A549 (cell line): ENCODE measurements around the gene TJP2.

ENCODE experiments used
- CBX2 ChIP-seq: fragments of 200-600 bp; sonication (generic); IDR thresholded peaks from 2 replicates; pipeline ENCODE4 v1.6.1; 2016; ENCODE audit warnings: low read depth, mild to moderate bottlenecking, borderline replicate concordance
- CHD2 ChIP-seq: fragments of 150-350 bp; IDR thresholded peaks from 2 replicates; pipeline ENCODE4 v1.6.1; 2014; ENCODE audit warnings: low read length; ENCODE audit not compliant: partially characterized antibody
- CTCF ChIP-seq: fragments of >200 bp; sonication (Bioruptor Twin); formaldehyde crosslinking; IDR thresholded peaks from 3 replicates; pipeline ENCODE4 v1.5.1; 2016
- EP300 ChIP-seq, 2 experiments: fragments of >200 bp; sonication (Bioruptor Twin); formaldehyde crosslinking; IDR thresholded peaks; 2 replicates in 1 of 2; 3 replicates in 1 of 2; pipeline ENCODE4 v1.6.1; 2016 to 2017
- HMGXB4 ChIP-seq: fragments of 250-450 bp; sonication (Bioruptor Pico); IDR thresholded peaks from 2 replicates; pipeline ENCODE4 v1.5.0; 2021; ENCODE audit warnings: mild to moderate bottlenecking, moderate library complexity, borderline replicate concordance
- JUN ChIP-seq, 2 experiments: fragments of >200 bp; sonication (Bioruptor Twin); formaldehyde crosslinking; IDR thresholded peaks; 2 replicates in 1 of 2; 3 replicates in 1 of 2; pipeline ENCODE4 v1.6.1; 2016 to 2017
- MAZ ChIP-seq: fragments of 150-350 bp; IDR thresholded peaks from 2 replicates; pipeline ENCODE4 v1.6.1; 2014; ENCODE audit warnings: antibody characterized with exemption, low read depth, low read length, borderline replicate concordance
- PBX3 ChIP-seq: IDR thresholded peaks from 2 replicates; pipeline ENCODE4 v1.6.1; 2012
- POLR2A ChIP-seq: IDR thresholded peaks from 2 replicates; pipeline ENCODE4 v1.6.1; 2012; ENCODE audit warnings: mild to moderate bottlenecking, low read length
- RAD21 ChIP-seq, 2 experiments: fragments of >200 bp in 1 of 2; sonication (Bioruptor Twin) in 1 of 2; formaldehyde crosslinking in 1 of 2; IDR thresholded peaks in 1 of 2; conservative IDR thresholded peaks in 1 of 2; 2 replicates in 1 of 2; 3 replicates in 1 of 2; pipeline ENCODE4 v1.6.1; 2012 to 2018; ENCODE audit warnings: inconsistent platforms in 1 of 2
- RCOR1 ChIP-seq: fragments of 150-350 bp; IDR thresholded peaks from 2 replicates; pipeline ENCODE4 v1.6.1; 2014; ENCODE audit warnings: antibody characterized with exemption, low read length, low read depth

GRCh38 chr9:69276775-69277174 lies 102.7 kb downstream of the TJP2 start:
- TF ChIP-seq POLR2A (no peak), JUN (IDR thresholded peaks at IDR 0.05) (no peak), RAD21 (conservative IDR thresholded peaks at IDR 0.05 in 1 of 2, IDR thresholded peaks at IDR 0.05 in 1 of 2) (no peak), CTCF (no peak), CBX2 (no peak), CHD2 (no peak), EP300 (IDR thresholded peaks at IDR 0.05) (no peak), PBX3 (no peak), MAZ (no peak), HMGXB4 (CRISPR knock-in tag) (no peak), RCOR1 (no peak)
